GM21576 (cell line): ENCODE data around the gene LRRC23.
"Not testable (repeated sequence)": the region's sequence is repeated elsewhere in the genome, so short reads cannot be mapped to it uniquely, and the experiment has no call there.

ENCODE experiments used
- ATAC-seq: cut with Tn5 transposase; IDR thresholded peaks from one replicate; pipeline ENCODE4 v1.9.1; 2021; ENCODE audit warnings: mild to moderate bottlenecking, moderate library complexity; ENCODE audit not compliant: unreplicated experiment

The LRRC23 gene

GRCh38 chr12:6872073-6873048 lies 32.3 kb upstream of the LRRC23 start:
- no peak for ATAC-seq

GRCh38 chr12:6873094-6874014 lies 31.3 kb upstream of the LRRC23 start, which contains the start of gene SPSB2:
TSS of gene SPSB2 (minus strand) at chr12:6873303. CDS start at chr12:6872901, 402 bp downstream.
- peak; percentile 62 for ATAC-seq

- not testable (repeated sequence) for ATAC-seq
Measured at GRCh38 chr12:6874015-6874368, 30.6 kb upstream of the LRRC23 start.

- ATAC-seq, result not testable (repeated sequence)
Measured at GRCh38 chr12:6879824-6880223, 24.8 kb upstream of the LRRC23 start.

GRCh38 chr12:6883252-6883651 lies 21.4 kb upstream of the LRRC23 start:
- ATAC-seq, result no peak

- no peak for ATAC-seq
Measured at GRCh38 chr12:6883683-6884082, 20.9 kb upstream of the LRRC23 start.

- no peak for ATAC-seq
Measured at GRCh38 chr12:6884539-6884938, 20.1 kb upstream of the LRRC23 start.

- not testable (repeated sequence) for ATAC-seq
Measured at GRCh38 chr12:6886206-6886999, 18.2 kb upstream of the LRRC23 start.

- no peak for ATAC-seq
Measured at GRCh38 chr12:6887460-6887859, 17.2 kb upstream of the LRRC23 start.

GRCh38 chr12:6888360-6888759 lies 16.3 kb upstream of the LRRC23 start:
- ATAC-seq, result no peak

- not testable (repeated sequence) for ATAC-seq
Measured at GRCh38 chr12:6888794-6889193, 15.8 kb upstream of the LRRC23 start.

- ATAC-seq, result not testable (repeated sequence)
Measured at GRCh38 chr12:6889775-6890573, 14.6 kb upstream of the LRRC23 start.

- peak; percentile 89 for ATAC-seq
Measured at GRCh38 chr12:6890789-6891645, 13.6 kb upstream of the LRRC23 start.

- peak; percentile 9 for ATAC-seq
Measured at GRCh38 chr12:6891646-6892001, 13.0 kb upstream of the LRRC23 start.

- not testable (repeated sequence) for ATAC-seq
Measured at GRCh38 chr12:6892683-6893082, 11.9 kb upstream of the LRRC23 start.

GRCh38 chr12:6894321-6894720 lies 10.3 kb upstream of the LRRC23 start:
- ATAC-seq, result no peak

- ATAC-seq, result no peak
Measured at GRCh38 chr12:6896846-6897435, 7.7 kb upstream of the LRRC23 start.

GRCh38 chr12:6899427-6899826 lies 5.2 kb upstream of the LRRC23 start:
- no peak for ATAC-seq
